HG03439 (cell line): ENCODE results near the gene MPI.
"Not testable (repeated sequence)": the region's sequence is repeated elsewhere in the genome, so short reads cannot be mapped to it uniquely, and the experiment has no call there.

Experiments
- ATAC-seq: cut with Tn5 transposase; IDR thresholded peaks from one replicate; pipeline ENCODE4 v1.9.1; 2021; ENCODE audit warnings: mild to moderate bottlenecking, moderate library complexity; ENCODE audit not compliant: unreplicated experiment

Gene MPI

GRCh38 chr15:74924525-74924924, 34.7 kb downstream of the MPI start:
- no peak for ATAC-seq

GRCh38 chr15:74928771-74929198, 38.9 kb downstream of the MPI start:
- no peak for ATAC-seq

GRCh38 chr15:74933573-74933972, 43.7 kb downstream of the MPI start:
- no peak for ATAC-seq

- ATAC-seq = not testable (repeated sequence)
These were observed 45.4 kb downstream of the MPI start for GRCh38 chr15:74935193-74935592.

GRCh38 chr15:74937272-74937589, 47.4 kb downstream of the MPI start:
- ATAC-seq = no peak

GRCh38 chr15:74937590-74938371, 47.9 kb downstream of the MPI start, which contains the start of gene COX5A:
Gene COX5A, minus strand, starts transcription at chr15:74938073. Its CDS starts 59 bp downstream, at chr15:74938014.
- ATAC-seq = peak; percentile 90

GRCh38 chr15:74950078-74950908, 60.5 kb downstream of the MPI start:
- no peak for ATAC-seq

GRCh38 chr15:74951006-74951405, 61.2 kb downstream of the MPI start:
- ATAC-seq = no peak
